ENCODE data around the gene LCLAT1.
A peak's percentile ranks its signal among the peaks of the same experiment; 100 is the strongest.

LCLAT1 gene

DNA sequence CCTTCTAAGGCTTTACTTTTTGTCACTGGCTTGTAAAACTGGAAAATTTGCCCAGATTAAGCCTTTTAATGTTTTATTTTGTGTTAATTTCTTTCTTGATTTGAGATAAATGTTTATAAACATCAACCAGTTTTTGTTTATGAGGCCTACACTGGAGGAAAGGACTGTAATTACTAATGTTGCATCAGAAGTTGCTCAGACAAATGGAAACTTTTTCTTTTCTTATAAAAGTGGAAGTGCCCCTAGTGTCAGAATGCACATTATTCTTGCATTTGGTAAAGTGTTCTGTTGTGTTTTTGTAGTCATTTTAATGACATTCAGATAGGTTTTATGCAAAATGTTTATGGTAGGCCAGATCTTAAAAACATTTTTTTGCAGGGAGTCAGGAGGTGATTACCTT, 25.3 kb downstream of the LCLAT1 start:
- Histone ChIP-seq H3K4me1 (ENCODE audit: low read length) (peaks cover 19% of the 10 kb centered on the region), H3K27me3 (ENCODE audit: low read depth, low read length) (no peaks in the 10 kb centered on the region), H4K20me1 (ENCODE audit: insufficient read depth, low read length) (peaks cover 5% of the 10 kb centered on the region; the same call in 1 of the 2 replicates), H3K9me3 (ENCODE audit: insufficient read depth, low read length) (no peaks in the 10 kb centered on the region), H3K36me3 (replicated peaks; ENCODE audit: low read depth, low read length) (peaks cover 6% of the 10 kb centered on the region), H3K4me2 (ENCODE audit: low read length) (no peak overlapping the region), H3K4me3 (ENCODE audit: low read length) (no peak overlapping the region), H2AFZ (ENCODE audit: low read depth, low read length) (no peak overlapping the region), H3K79me2 (ENCODE audit: low read length) (peaks cover 57% of the 10 kb centered on the region), H3K9ac (ENCODE audit: low read length) (no peak overlapping the region), H3K27ac (ENCODE audit: low read length) (no peak overlapping the region)
- TF ChIP-seq, protein P1, sequence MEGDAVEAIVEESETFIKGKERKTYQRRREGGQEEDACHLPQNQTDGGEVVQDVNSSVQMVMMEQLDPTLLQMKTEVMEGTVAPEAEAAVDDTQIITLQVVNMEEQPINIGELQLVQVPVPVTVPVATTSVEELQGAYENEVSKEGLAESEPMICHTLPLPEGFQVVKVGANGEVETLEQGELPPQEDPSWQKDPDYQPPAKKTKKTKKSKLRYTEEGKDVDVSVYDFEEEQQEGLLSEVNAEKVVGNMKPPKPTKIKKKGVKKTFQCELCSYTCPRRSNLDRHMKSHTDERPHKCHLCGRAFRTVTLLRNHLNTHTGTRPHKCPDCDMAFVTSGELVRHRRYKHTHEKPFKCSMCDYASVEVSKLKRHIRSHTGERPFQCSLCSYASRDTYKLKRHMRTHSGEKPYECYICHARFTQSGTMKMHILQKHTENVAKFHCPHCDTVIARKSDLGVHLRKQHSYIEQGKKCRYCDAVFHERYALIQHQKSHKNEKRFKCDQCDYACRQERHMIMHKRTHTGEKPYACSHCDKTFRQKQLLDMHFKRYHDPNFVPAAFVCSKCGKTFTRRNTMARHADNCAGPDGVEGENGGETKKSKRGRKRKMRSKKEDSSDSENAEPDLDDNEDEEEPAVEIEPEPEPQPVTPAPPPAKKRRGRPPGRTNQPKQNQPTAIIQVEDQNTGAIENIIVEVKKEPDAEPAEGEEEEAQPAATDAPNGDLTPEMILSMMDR (IDR thresholded peaks at IDR 0.05; ENCODE audit: low read depth, low read length) = no peak
- TF ChIP-seq EZH2phosphoT487 (IDR thresholded peaks at IDR 0.05; ENCODE audit: low read depth) = no peak

DNA sequence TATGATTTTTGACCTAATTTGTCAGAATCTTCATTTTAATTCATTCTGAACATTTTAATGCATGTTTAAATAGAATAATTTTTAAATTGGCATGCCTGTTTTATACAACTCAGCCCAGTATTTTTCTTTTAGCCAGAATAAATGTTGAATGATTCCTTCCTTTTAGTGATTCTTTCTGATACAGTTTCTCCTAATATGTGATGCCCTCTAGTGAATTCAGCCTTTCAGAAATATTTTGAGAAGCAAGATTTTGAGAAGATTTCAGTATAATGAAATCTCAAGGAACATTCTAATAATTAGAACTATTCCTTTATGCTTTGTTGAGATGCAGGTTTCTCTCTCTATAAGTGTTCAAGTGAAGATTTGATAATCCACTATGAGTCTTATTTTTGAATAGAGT, 28.5 kb downstream of the LCLAT1 start:
- H3K9ac ChIP-seq (ENCODE audit: low read length) = no peak overlapping the region
- H3K27ac ChIP-seq (ENCODE audit: low read length) = no peak overlapping the region

DNA sequence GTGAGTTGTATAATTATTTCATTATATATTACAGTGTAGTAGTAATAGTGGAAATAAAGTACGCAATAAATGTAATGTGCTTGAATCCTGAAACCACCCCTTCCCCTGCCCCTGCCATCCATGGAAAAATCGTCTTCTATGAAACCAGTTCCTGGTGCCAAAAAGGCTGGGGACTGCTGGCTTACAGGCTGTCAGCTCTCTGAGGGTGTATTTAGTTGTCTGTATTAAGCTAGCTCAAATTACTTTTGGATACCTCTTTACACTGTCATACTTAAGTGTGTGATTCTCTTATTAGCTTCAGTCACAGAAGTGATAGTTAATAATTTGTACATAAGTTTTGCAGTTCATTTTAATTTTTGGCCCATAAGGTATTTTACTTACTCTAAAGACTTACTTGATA, 29.6 kb downstream of the LCLAT1 start:
- H3K9me3 ChIP-seq (ENCODE audit: insufficient read depth, low read length) = no peaks in the 10 kb centered on the region
- H3K4me2 ChIP-seq (ENCODE audit: low read length) = no peak overlapping the region
- no peak overlapping the region for H3K4me3 ChIP-seq (ENCODE audit: low read length)
- no peaks in the 10 kb centered on the region for H3K36me3 ChIP-seq (replicated peaks; ENCODE audit: low read depth, low read length)
- TF ChIP-seq, protein P1 (IDR thresholded peaks at IDR 0.05; ENCODE audit: low read depth, low read length) = no peak
- TF ChIP-seq EZH2phosphoT487 (IDR thresholded peaks at IDR 0.05; ENCODE audit: low read depth) = no peak
- no peak overlapping the region for H3K9ac ChIP-seq (ENCODE audit: low read length)
- H3K79me2 ChIP-seq (ENCODE audit: low read length) = peaks cover 32% of the 10 kb centered on the region; the same call in 1 of the 2 replicates
- no peak overlapping the region for H2AFZ ChIP-seq (ENCODE audit: low read depth, low read length)
- peaks cover 17% of the 10 kb centered on the region for H3K4me1 ChIP-seq (ENCODE audit: low read length)
- H3K27me3 ChIP-seq (ENCODE audit: low read depth, low read length) = no peaks in the 10 kb centered on the region
- peaks cover 5% of the 10 kb centered on the region; the same call in 1 of the 2 replicates for H4K20me1 ChIP-seq (ENCODE audit: insufficient read depth, low read length)
- H3K27ac ChIP-seq (ENCODE audit: low read length) = no peak overlapping the region

More for the DNA sequence above, 28.5 kb downstream of the LCLAT1 start:
- Histone ChIP-seq H3K4me1 (ENCODE audit: low read length) (peaks cover 10% of the 10 kb centered on the region), H3K4me3 (ENCODE audit: low read length) (no peak overlapping the region), H3K9me3 (ENCODE audit: insufficient read depth, low read length) (no peaks in the 10 kb centered on the region), H3K27me3 (ENCODE audit: low read depth, low read length) (no peaks in the 10 kb centered on the region), H3K36me3 (replicated peaks; ENCODE audit: low read depth, low read length) (no peaks in the 10 kb centered on the region), H2AFZ (ENCODE audit: low read depth, low read length) (no peak overlapping the region), H3K4me2 (ENCODE audit: low read length) (no peak overlapping the region), H3K79me2 (ENCODE audit: low read length) (peaks cover 34% of the 10 kb centered on the region; the same call in 1 of the 2 replicates), H4K20me1 (ENCODE audit: insufficient read depth, low read length) (peaks cover 5% of the 10 kb centered on the region; the same call in 1 of the 2 replicates)
- TF ChIP-seq, protein P1 (IDR thresholded peaks at IDR 0.05; ENCODE audit: low read depth, low read length) = peak; percentile 33
- no peak for TF ChIP-seq EZH2phosphoT487 (IDR thresholded peaks at IDR 0.05; ENCODE audit: low read depth)

- 0 out of 2 replicates have a peak overlapping the region, but pooled peaks have one; percentile 6 for H3K27ac ChIP-seq (ENCODE audit: low read length)
- no peak overlapping the region for H3K9ac ChIP-seq (ENCODE audit: low read length)
- no peak overlapping the region for H3K4me2 ChIP-seq (ENCODE audit: low read length)
- no peaks in the 10 kb centered on the region for H3K27me3 ChIP-seq (ENCODE audit: low read depth, low read length)
- no peak overlapping the region for H2AFZ ChIP-seq (ENCODE audit: low read depth, low read length)
- TF ChIP-seq, protein P1 (IDR thresholded peaks at IDR 0.05; ENCODE audit: low read depth, low read length) = no peak
- no peak for TF ChIP-seq EZH2phosphoT487 (IDR thresholded peaks at IDR 0.05; ENCODE audit: low read depth)
- H3K79me2 ChIP-seq (ENCODE audit: low read length) = peaks cover 10% of the 10 kb centered on the region; the same call in 1 of the 2 replicates
- no peak overlapping the region for H3K4me3 ChIP-seq (ENCODE audit: low read length)
- H4K20me1 ChIP-seq (ENCODE audit: insufficient read depth, low read length) = no peaks in the 10 kb centered on the region
- no peaks in the 10 kb centered on the region for H3K36me3 ChIP-seq (replicated peaks; ENCODE audit: low read depth, low read length)
- H3K9me3 ChIP-seq (ENCODE audit: insufficient read depth, low read length) = no peaks in the 10 kb centered on the region
- H3K4me1 ChIP-seq (ENCODE audit: low read length) = peaks cover 41% of the 10 kb centered on the region
These were observed 33.8 kb downstream of the LCLAT1 start for GRCh38 chr2:30480703-30481322.

All from OCI-LY3 (cell line).